GM12891 (cell line): ENCODE measurements around the gene ADO. TPM values are rescaled to one million over a fixed set of nuclear protein-coding genes. Genes with fewer than 3 reads are reported as not detected.
A peak's percentile ranks its signal among the peaks of the same experiment; 100 is the strongest.

Source experiments
- DNase-seq: peaks from one replicate; pipeline ENCODE4 v3.0.0; 2011; ENCODE audit warnings: low spot score; ENCODE audit not compliant: insufficient read length
- FAIRE-seq: peaks from 2 replicates; lab custom pipeline; 2011; peaks lifted over from hg19 to GRCh38; lab: Jason Lieb, UNC
- PAX5 ChIP-seq: IDR thresholded peaks from 2 replicates; pipeline ENCODE4 v1.6.1; 2011; ENCODE audit warnings: low read length, moderate library complexity, mild to moderate bottlenecking; ENCODE audit not compliant: insufficient read depth, severe bottlenecking
- POLR2A ChIP-seq: IDR thresholded peaks from 2 replicates; pipeline ENCODE4 v1.6.1; 2011; ENCODE audit warnings: low read depth, low read length, control low read depth
- POLR2AphosphoS5 ChIP-seq: IDR thresholded peaks from 2 replicates; pipeline ENCODE4 v1.6.1; 2011; ENCODE audit warnings: low read depth, low read length, control low read depth
- POU2F2 ChIP-seq: IDR thresholded peaks from 2 replicates; pipeline ENCODE4 v1.6.1; 2011; ENCODE audit warnings: low read depth, mild to moderate bottlenecking, control low read depth, low read length, moderate library complexity
- SPI1 ChIP-seq: IDR thresholded peaks from 2 replicates; pipeline ENCODE4 v1.6.1; 2011; ENCODE audit warnings: low read depth, low read length, control low read depth
- TAF1 ChIP-seq: IDR thresholded peaks from 2 replicates; pipeline ENCODE4 v1.6.1; 2011; ENCODE audit warnings: low read depth, low read length, control low read depth
- polyA plus RNA-seq: library from polyadenylated mRNA; unstranded; fragments of >200 nt; gene quantifications from one replicate; pipeline ENCODE4 v1.2.1, GENCODE V29; 2012; ENCODE audit warnings: low read depth, missing spikeins, inconsistent platforms; ENCODE audit not compliant: missing spikeins

Gene ADO
- polyA plus RNA-seq = 18.6 TPM

GRCh38 chr10:62804356-62805230 is at the start of gene ADO:
Gene ADO (plus strand): TSS chr10:62804720. CDS start chr10:62805060, 340 bp downstream.
- TF ChIP-seq POLR2A (0 out of 2 replicates have a peak, but pooled peaks have one; percentile 49), PAX5 (peak; percentile 60), TAF1 (peak; percentile 43), POLR2AphosphoS5 (peak; percentile 69), SPI1 (no peak), POU2F2 (no peak)
- FAIRE-seq = peak; percentile 95
- DNase-seq = peak; percentile 76

GRCh38 chr10:62754963-62755362 is 49.6 kb upstream of the ADO start:
- DNase-seq (no peak), FAIRE-seq (no peak)
- TF ChIP-seq POU2F2 = no peak
- TF ChIP-seq POLR2A = no peak
- TF ChIP-seq SPI1 = no peak
- no peak for TF ChIP-seq PAX5
- no peak for TF ChIP-seq POLR2AphosphoS5

GRCh38 chr10:62755662-62756653 is 48.6 kb upstream of the ADO start:
- TF ChIP-seq SPI1 (no peak), TAF1 (no peak), POLR2A (no peak), POLR2AphosphoS5 (no peak), POU2F2 (no peak), PAX5 (no peak)
- DNase-seq (no peak), FAIRE-seq (peak; percentile 75)

GRCh38 chr10:62759599-62760175 is 44.8 kb upstream of the ADO start:
- DNase-seq (no peak), FAIRE-seq (no peak)
- TF ChIP-seq PAX5 (no peak), POLR2A (no peak), SPI1 (no peak), TAF1 (no peak), POLR2AphosphoS5 (no peak), POU2F2 (no peak)

GRCh38 chr10:62760401-62760800 is 44.1 kb upstream of the ADO start:
- TF ChIP-seq POLR2AphosphoS5 (no peak), PAX5 (no peak), POU2F2 (no peak), TAF1 (no peak), SPI1 (no peak), POLR2A (no peak)
- FAIRE-seq (no peak), DNase-seq (no peak)

GRCh38 chr10:62761115-62761514 is 43.4 kb upstream of the ADO start:
- DNase-seq (no peak), FAIRE-seq (no peak)
- TF ChIP-seq POLR2AphosphoS5 (no peak), TAF1 (no peak), POLR2A (no peak), PAX5 (no peak), SPI1 (no peak), POU2F2 (no peak)

GRCh38 chr10:62763155-62763554 is 41.4 kb upstream of the ADO start:
- TF ChIP-seq TAF1 = no peak
- no peak for TF ChIP-seq POU2F2
- TF ChIP-seq SPI1 = no peak
- no peak for TF ChIP-seq PAX5
- TF ChIP-seq POLR2AphosphoS5 = no peak
- no peak for TF ChIP-seq POLR2A
- no peak for DNase-seq
- no peak for FAIRE-seq

GRCh38 chr10:62764011-62764410 is 40.5 kb upstream of the ADO start:
- TF ChIP-seq POLR2A (no peak), TAF1 (no peak), POU2F2 (no peak), SPI1 (no peak), POLR2AphosphoS5 (no peak), PAX5 (no peak)
- DNase-seq (no peak), FAIRE-seq (no peak)

GRCh38 chr10:62765726-62766125 is 38.8 kb upstream of the ADO start:
- TF ChIP-seq TAF1 (no peak), POLR2A (no peak), PAX5 (no peak), SPI1 (no peak), POLR2AphosphoS5 (no peak), POU2F2 (no peak)
- no peak for FAIRE-seq
- no peak for DNase-seq

GRCh38 chr10:62766386-62766785 is 38.1 kb upstream of the ADO start:
- FAIRE-seq = no peak
- no peak for DNase-seq
- TF ChIP-seq PAX5 (no peak), SPI1 (no peak), POLR2A (no peak), TAF1 (no peak), POLR2AphosphoS5 (no peak), POU2F2 (no peak)
